Activated CD4-positive, alpha-beta T cell treated with anti-CD3 and anti-CD28 coated beads, Interleukin-2, amount 50 U/mL, for 24 hours (primary cell): ENCODE measurements around the gene TMTC3.

Experiments
- DNase-seq, 2 donors: peaks; one replicate each; pipeline ENCODE4 v3.0.0-alpha.2; 2020; ENCODE audit warnings: low read depth in 1 of 2, low spot score in 1 of 2

The TMTC3 gene

GRCh38 chr12:88223519-88223918 is 81.4 kb downstream of the TMTC3 start:
- no peak for DNase-seq

DNA sequence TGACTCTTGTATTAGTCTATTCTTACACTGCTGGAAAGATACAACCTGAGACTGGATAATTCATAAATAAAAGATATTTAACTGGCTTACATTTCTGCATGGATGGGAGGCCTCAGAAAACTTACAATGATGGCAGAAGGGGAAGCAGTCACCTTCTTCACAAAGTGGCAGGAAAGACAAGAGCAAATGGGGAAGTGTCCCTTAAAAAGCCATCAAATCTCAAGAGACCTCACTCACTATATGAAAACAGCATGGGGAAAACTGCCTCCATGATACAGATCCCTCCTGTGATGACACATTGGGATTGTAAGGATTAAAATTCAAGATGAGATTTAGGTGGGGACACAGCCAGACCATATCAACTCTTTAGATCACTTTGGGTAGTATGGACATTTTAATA is 83.7 kb downstream of the TMTC3 start:
- DNase-seq: no peak

DNA sequence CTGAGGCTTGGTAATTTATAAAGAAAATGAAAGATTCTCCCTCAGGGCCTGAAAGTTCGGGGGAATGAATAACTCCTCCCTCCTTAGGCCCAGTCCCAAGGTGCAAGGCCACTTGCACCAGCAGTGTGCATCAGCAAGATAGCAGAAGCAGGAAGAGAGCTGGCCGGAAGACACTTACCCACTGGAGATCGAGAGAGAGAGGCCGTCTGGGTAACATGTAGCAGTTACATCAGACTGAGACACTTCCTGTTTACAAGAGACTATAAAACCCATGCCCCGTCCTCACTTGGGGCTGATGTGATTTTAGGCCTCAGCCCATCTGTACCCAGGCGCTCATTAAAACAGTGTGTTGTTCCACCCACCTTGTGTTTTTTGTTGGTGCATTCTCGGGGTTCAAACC is 85.2 kb downstream of the TMTC3 start:
- DNase-seq: no peak

- no peak for DNase-seq
These were observed 85.8 kb downstream of the TMTC3 start for GRCh38 chr12:88227871-88228270.

DNA sequence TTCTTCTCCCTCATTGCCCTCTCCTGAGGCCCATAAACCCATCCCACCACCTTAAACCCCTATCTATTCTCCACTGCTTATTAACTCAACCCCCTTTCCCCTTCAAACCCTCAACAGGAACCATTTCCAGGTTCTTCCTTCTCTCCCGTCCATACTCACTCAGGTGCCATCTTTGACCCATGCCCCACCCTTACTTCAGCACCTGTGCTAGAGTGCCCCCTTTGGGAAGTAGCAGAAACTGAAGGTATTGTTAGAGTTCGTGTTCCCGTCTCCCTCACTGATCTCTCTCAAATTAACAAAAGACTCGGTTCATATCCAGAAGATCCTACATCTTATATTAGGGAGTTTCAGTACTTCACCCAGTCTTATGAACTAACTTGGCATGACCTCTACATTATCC is 86.6 kb downstream of the TMTC3 start:
- DNase-seq: no peak

DNA sequence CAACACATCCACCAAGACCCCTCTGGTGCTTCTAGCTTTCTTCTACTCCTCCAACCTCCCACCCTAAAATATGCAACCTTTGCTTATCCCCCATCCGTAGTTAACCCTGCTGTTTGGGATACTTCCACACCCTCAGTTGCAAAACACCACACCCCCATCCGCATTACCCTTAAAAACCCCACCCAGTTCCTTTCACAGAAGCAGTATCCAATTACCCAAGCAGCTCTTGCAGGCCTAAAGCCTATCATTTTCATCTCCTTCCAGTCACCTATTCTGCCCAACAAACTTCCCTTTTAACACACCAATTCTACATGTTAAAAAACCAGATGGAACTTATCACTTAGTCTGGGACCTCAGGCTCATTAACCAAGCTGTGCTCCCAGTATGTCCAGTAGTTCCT is 88.2 kb downstream of the TMTC3 start:
- DNase-seq: no peak

GRCh38 chr12:88235183-88235833 is 93.2 kb downstream of the TMTC3 start:
- DNase-seq: peak in 1 of 2 donors; percentile 30

DNA sequence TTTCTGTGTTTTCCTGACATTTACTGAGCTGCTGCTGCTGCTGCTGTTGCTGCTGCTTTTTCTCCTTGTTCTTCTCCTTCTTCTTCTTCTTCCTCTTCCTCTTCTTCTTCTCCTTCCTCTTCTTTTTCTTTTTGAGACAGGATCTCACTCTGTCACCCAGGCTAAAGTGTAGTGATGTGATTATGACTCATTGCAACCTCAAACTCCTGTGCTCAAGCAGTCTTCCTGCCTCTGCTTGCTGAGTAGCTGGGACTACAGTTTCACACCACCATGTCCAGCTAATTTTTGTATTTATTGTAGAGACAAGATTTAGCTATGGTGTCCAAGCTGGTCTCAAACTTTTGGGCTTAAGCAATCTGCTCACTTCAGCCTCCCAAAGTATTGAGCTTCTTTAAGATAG is 95.8 kb downstream of the TMTC3 start:
- DNase-seq: no peak

- no peak for DNase-seq
These were observed 96.3 kb downstream of the TMTC3 start for GRCh38 chr12:88238406-88238805.

- DNase-seq: no peak
These were observed 99.9 kb downstream of the TMTC3 start for GRCh38 chr12:88241862-88242570.

DNA sequence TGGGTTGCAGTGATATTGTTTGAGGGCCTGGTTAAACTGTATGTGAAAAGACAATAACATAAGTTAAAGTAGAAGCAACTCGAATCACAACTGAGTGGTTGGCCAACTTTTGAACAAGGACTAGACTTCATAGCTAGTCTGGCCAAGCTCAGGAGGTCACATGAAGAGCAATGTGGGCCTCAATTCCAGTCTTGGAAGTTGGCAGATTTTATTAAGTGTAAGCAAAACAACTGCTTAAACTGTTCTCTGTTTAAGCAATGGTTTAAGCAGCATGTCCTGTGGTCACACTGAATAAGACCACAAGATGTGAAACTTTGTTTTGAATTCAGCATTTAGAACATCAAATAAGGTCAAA is 100.4 kb downstream of the TMTC3 start:
- DNase-seq: no peak

GRCh38 chr12:88242939-88243338 is 100.8 kb downstream of the TMTC3 start:
- no peak for DNase-seq

- no peak for DNase-seq
These were observed 101.9 kb downstream of the TMTC3 start for GRCh38 chr12:88243982-88244381.

GRCh38 chr12:88245905-88246304 is 103.8 kb downstream of the TMTC3 start:
- DNase-seq: no peak

DNA sequence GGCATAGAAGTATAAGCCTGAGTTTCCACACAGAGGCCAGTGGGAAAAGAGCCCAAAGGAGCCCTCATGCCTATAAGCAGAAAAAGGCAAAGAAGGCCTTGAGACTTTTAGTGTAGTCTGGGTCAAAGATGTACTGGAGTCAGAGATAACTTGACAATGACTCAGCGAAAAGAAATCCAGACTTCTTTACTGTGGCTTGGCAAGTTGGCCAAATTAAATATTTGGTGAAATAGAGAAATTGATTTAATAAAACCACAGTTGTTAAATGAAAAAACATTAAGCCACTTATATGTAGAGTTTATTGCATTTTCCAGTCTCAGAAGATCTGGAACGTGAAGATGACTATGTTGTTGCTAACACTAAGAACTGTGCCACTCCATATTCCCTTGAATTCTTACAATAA is 105.1 kb downstream of the TMTC3 start:
- no peak for DNase-seq

DNA sequence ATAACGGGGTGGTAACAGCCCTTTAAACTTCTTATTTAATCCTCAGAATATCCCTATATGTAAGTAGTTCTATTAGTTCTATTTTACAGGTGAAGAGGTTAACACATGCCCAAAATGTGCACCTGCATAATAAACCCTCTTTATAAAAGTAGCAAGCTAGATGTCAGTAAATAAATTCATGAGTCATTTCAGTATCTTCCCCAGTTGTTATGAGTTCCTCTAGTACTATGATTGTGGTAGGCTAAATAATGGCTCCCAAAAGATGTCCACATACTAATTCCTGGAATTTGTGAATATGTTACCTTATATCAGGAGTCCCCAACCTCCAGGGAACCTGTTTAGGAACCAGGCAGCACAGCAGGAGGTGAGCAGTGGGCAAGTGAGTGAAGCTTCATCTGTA is 106.5 kb downstream of the TMTC3 start:
- no peak for DNase-seq
